ENCODE data around the gene MCCC1.
"Not testable (repeated sequence)": the region's sequence is repeated elsewhere in the genome, so short reads cannot be mapped to it uniquely, and the experiment has no call there.

Gene MCCC1

GRCh38 chr3:183038757-183039156 lies 60.5 kb downstream of the MCCC1 start:
- no peak for DNase-seq

GRCh38 chr3:183038221-183038620 lies 61.1 kb downstream of the MCCC1 start:
- no peak for DNase-seq

GRCh38 chr3:183033746-183034145 lies 65.5 kb downstream of the MCCC1 start:
- no peak for DNase-seq

- no peak for DNase-seq
Measured at GRCh38 chr3:183032880-183033555, 66.3 kb downstream of the MCCC1 start.

GRCh38 chr3:183031826-183032225 lies 67.5 kb downstream of the MCCC1 start:
- no peak for DNase-seq

GRCh38 chr3:183028416-183028815 lies 70.9 kb downstream of the MCCC1 start:
- DNase-seq: no peak

- no peak for DNase-seq
Measured at GRCh38 chr3:183027276-183027675, 72.0 kb downstream of the MCCC1 start.

GRCh38 chr3:183022936-183023516 lies 76.3 kb downstream of the MCCC1 start:
- DNase-seq: no peak

GRCh38 chr3:183018421-183019192 lies 80.7 kb downstream of the MCCC1 start:
- no peak for DNase-seq

- no peak for DNase-seq
Measured at GRCh38 chr3:183015185-183015584, 84.1 kb downstream of the MCCC1 start.

- no peak for DNase-seq
Measured at GRCh38 chr3:183013856-183014255, 85.4 kb downstream of the MCCC1 start.

- DNase-seq: no peak
Measured at GRCh38 chr3:183013074-183013473, 86.2 kb downstream of the MCCC1 start.

- DNase-seq: no peak
Measured at GRCh38 chr3:183008800-183009199, 90.5 kb downstream of the MCCC1 start.

GRCh38 chr3:183008303-183008702 lies 91.0 kb downstream of the MCCC1 start:
- no peak for DNase-seq

GRCh38 chr3:183006396-183007002 lies 92.8 kb downstream of the MCCC1 start:
- no peak for DNase-seq

- no peak for DNase-seq
Measured at GRCh38 chr3:182999767-183000166, 99.5 kb downstream of the MCCC1 start.

- DNase-seq: not testable (repeated sequence)
Measured at GRCh38 chr3:182993486-182994201, 105.7 kb downstream of the MCCC1 start.

- no peak for DNase-seq
Measured at GRCh38 chr3:182989566-182989965, 109.7 kb downstream of the MCCC1 start.

GRCh38 chr3:182986021-182986420 lies 113.3 kb downstream of the MCCC1 start:
- DNase-seq: no peak

- DNase-seq: no peak
Measured at GRCh38 chr3:182983876-182984275, 115.4 kb downstream of the MCCC1 start.

- DNase-seq: no peak
Measured at GRCh38 chr3:182981038-182981380, 118.3 kb downstream of the MCCC1 start.

- no peak for DNase-seq
Measured at GRCh38 chr3:182980204-182981037, 118.9 kb downstream of the MCCC1 start, which contains the start of gene DCUN1D1. DCUN1D1 (minus strand) TSS chr3:182980538; CDS start chr3:182980489, 49 bp downstream.
